ENCODE data around the gene HOXA9. TPM values are rescaled to one million over a fixed set of nuclear protein-coding genes. Genes with fewer than 3 reads are reported as not detected.

HOXA9 gene
- total and polyA plus RNA-seq, 4 donors, result 0.02 to 0.70 TPM; not detected in 2

DNA sequence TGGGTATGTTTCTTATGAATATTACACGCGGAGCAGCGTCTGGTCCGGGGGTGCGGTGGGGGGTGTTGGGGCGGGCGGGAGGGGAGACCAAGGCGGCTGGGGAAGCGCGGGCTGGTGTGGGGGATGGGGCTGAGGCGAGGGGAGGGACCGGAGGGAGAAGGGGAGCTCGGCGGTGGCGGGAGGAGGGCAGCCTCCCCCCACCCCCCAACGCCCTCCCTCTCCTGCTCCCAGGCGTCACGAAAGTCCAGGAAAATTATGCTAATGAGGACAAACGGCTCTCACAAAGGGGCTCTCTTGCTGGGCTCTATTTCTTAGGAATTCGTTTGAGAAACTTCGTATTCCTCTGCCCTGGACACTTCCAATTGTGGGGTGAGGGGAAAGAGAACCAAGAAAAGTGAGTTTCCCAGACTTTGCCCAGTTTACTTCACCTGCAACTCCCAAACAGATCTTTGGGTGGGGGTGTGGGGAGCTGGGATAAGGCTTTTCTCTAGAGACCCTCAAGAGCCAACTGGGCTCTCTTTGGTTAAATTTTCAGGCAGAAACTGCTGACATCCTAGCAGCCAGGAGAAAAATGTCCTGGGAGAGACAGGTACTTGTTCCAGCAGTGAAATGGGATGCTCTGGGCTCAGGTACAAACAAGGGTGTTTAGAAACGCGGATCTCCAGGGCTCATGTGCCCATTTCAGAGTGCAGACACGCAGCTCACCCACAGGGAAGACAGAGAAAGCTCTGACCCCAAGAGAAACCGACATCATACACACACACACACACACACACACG is 51.2 kb downstream of the HOXA9 start:
- Histone ChIP-seq H3K4me1 (ENCODE audit: control insufficient read depth in 4 of 4, insufficient read depth in 4 of 4, low read length in 3 of 4) (peaks cover 0 to 3% (median 2%) of the 10 kb centered on the region in 4 donors), H3K4me3 (ENCODE audit: low read depth in 1 of 3, low read length in 3 of 3) (peak overlapping the region in 2 of 3 donors; percentile 6 to 43), H3K9ac (ENCODE audit: low read depth in 1 of 2, low read length in 2 of 2) (peak overlapping the region; percentile 39 to 43), H3K27me3 (ENCODE audit: control insufficient read depth in 4 of 4, insufficient read depth in 4 of 4, low read length in 3 of 4) (peaks cover 0 to 25% (median 5%) of the 10 kb centered on the region in 4 donors), H3K36me3 (ENCODE audit: control insufficient read depth in 4 of 4, insufficient read depth in 3 of 4, low read depth in 1 of 4, low read length in 3 of 4) (no peaks in the 10 kb centered on the region), H3K27ac (ENCODE audit: low read depth in 1 of 2, low read length in 2 of 2) (peak overlapping the region; percentile 46 to 56), H3K9me3 (ENCODE audit: control insufficient read depth in 4 of 4, low read length in 3 of 4) (no peaks in the 10 kb centered on the region)
- TF ChIP-seq YY1 (IDR thresholded peaks at IDR 0.05) (no peak), ATF3 (IDR thresholded peaks at IDR 0.05) (no peak), JUND (IDR thresholded peaks at IDR 0.05) (no peak), HNF4A (conservative IDR thresholded peaks at IDR 0.05) (no peak), FOXA2 (IDR thresholded peaks at IDR 0.05) (no peak), NR2F2 (IDR thresholded peaks at IDR 0.05) (no peak), HNF4G (IDR thresholded peaks at IDR 0.05) (no peak), TAF1 (conservative IDR thresholded peaks at IDR 0.05) (no peak), RXRA (IDR thresholded peaks at IDR 0.05) (no peak), ZBTB33 (IDR thresholded peaks at IDR 0.05) (no peak), CTCF (IDR thresholded peaks at IDR 0.05; ENCODE audit: low read depth, low read length, missing input control) (no peak), EGR1 (IDR thresholded peaks at IDR 0.05; ENCODE audit: low read depth in 2 of 2) (no peak), MAX (IDR thresholded peaks at IDR 0.05) (no peak), SP1 (IDR thresholded peaks at IDR 0.05) (no peak), RAD21 (IDR thresholded peaks at IDR 0.05) (no peak), FOXA1 (IDR thresholded peaks at IDR 0.05) (no peak), GABPA (IDR thresholded peaks at IDR 0.05 in 1 of 2, conservative IDR thresholded peaks at IDR 0.05 in 1 of 2) (no peak)
- TF ChIP-seq, protein P1, sequence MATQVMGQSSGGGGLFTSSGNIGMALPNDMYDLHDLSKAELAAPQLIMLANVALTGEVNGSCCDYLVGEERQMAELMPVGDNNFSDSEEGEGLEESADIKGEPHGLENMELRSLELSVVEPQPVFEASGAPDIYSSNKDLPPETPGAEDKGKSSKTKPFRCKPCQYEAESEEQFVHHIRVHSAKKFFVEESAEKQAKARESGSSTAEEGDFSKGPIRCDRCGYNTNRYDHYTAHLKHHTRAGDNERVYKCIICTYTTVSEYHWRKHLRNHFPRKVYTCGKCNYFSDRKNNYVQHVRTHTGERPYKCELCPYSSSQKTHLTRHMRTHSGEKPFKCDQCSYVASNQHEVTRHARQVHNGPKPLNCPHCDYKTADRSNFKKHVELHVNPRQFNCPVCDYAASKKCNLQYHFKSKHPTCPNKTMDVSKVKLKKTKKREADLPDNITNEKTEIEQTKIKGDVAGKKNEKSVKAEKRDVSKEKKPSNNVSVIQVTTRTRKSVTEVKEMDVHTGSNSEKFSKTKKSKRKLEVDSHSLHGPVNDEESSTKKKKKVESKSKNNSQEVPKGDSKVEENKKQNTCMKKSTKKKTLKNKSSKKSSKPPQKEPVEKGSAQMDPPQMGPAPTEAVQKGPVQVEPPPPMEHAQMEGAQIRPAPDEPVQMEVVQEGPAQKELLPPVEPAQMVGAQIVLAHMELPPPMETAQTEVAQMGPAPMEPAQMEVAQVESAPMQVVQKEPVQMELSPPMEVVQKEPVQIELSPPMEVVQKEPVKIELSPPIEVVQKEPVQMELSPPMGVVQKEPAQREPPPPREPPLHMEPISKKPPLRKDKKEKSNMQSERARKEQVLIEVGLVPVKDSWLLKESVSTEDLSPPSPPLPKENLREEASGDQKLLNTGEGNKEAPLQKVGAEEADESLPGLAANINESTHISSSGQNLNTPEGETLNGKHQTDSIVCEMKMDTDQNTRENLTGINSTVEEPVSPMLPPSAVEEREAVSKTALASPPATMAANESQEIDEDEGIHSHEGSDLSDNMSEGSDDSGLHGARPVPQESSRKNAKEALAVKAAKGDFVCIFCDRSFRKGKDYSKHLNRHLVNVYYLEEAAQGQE (IDR thresholded peaks at IDR 0.05), result no peak
- 22% methylated on average over 26 of the region's 26 CpGs for WGBS
- no peak for DNase-seq (ENCODE audit: low spot score)
